CD4-positive, alpha-beta T cell treated with Interleukin-12 subunit alpha and Interleukin-12 subunit beta, for 1 hour (primary cell): Measurements from ENCODE around the gene NUDT1.

Experiments
- DNase-seq: peaks from one replicate; pipeline ENCODE4 v3.0.0-alpha.2; 2020

Gene NUDT1

DNA sequence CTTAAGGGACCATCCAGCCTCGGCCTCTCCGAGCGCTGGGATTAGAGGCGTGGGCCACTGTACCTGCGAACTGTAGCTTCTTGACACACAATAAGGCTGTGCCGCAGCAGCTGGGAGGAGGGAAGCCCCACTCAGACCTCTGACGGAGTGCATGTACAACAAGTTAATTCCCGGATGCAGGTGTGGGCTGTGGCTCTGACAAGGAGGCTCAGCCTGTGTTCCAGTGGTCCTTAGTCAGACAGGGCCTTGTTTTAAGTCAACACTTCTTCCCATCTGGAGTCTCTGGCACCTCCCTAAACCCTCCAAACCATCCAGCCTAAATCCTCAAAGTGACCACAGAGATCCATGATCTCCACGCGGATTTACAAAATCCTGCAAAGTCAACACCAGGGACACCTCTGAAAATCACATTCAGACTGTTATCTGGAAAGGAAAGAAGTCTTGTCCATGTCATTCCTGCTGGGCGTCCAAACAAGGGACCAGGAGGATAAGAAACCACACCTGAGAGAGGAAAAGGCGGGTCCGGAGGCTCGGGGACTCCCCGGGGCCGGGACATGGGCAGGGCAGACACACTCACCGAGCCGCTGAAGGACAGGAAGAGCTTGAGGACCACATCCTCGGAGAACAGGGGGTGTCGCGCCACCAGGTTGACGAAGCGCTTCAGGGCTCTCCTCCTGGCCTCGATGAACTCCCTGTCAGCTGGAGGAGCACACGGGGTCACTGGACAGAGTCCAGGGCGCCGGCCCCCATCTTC, 29.4 kb downstream of the NUDT1 start:
- no peak for DNase-seq

DNA sequence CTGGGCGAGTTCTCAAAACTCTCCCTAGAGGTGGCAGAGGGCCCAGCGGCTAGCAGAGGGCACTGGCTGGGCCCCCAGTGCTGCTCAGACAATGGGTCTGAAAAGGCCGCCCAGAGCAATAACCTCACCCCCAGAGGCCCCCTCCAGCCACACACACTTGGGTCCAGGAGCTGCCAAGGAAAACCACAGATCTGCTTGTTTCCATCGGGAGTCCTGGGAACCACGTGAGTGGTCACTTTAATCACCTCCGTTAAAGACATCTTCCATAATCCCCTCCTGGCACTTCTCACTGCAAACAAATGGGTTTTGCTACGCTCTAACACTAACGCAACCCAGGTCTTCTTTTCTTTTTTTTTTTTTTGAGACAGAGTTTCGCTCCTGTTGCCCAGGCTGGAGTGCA, 30.0 kb downstream of the NUDT1 start:
- no peak for DNase-seq

DNA sequence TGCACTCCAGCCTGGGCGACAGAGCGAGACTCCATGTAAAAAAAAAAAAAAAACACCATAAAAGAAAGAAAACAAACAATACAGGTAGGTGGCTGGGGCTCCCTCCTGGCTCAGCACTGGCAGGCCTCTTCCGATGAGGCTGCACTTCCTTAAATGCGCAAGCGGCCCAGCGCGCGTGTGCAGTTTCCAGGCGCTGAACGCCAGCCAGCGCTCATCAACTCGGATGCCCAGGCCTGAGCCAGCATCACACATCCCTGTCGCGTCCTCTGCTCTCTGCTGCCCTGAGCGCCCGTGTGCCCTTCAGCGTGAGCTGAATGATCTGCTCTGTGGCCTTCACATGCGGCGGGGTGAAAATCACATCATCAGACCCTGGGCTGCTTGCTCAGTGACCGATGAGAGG, 31.8 kb downstream of the NUDT1 start:
- DNase-seq = no peak

DNA sequence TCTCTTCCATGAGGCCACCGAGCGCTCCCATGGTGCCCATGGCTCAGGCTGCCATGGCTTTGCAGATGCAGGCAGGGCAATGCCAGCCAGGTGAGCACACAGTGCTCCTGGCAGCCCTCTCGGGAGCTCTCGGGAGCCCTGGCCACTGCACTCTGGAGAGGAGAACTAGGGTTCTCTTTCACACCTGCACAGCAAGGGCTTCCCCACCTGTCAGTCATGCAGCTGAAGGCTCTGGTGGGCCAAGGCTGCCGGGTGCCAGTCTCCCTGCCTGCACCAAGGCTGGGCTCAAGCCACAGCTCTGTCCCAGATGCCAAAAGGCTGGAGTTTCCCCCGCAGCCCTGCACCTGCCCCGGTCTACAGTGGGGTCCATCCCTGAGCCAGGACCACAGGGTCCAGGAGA, 32.6 kb downstream of the NUDT1 start:
- DNase-seq = no peak

DNA sequence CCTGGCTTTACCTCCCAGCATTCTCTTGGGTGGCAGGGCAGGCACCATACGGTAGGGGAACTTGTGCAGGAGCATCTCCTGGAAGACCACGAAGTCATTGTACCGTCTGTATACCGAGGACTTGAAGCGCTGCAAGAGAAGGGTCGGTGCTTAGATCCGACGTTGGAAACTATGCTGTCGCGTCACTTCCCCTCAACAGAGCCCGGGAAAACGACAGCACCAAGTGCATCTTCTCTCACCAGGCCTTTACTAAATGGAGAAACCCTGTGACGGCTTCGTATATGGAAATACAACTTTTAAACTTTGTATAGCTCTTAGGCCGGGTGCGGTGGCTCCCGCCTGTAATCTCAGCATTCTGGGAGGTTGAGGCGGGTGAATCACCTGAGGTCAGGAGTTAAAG, 33.1 kb downstream of the NUDT1 start:
- DNase-seq = no peak

DNA sequence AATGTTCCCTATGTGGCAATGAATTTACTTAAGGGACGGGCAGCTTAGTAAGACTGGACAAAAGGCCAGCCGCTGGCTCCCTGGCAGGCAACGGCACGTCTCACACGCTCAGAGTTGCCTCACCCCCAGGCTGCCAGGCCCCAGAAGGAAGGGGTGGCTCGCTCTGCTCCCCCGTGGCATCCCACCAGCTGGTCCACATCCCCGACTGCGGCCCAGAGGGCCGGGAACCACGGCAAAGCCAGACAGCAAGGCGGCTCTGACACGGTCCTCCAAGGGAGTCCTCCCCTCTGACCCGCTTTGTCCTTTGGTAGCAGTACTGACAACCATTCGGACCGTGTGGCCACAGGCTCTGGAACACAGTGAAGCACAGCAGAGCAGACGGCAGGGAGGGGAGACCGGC, 34.1 kb downstream of the NUDT1 start:
- no peak for DNase-seq

DNA sequence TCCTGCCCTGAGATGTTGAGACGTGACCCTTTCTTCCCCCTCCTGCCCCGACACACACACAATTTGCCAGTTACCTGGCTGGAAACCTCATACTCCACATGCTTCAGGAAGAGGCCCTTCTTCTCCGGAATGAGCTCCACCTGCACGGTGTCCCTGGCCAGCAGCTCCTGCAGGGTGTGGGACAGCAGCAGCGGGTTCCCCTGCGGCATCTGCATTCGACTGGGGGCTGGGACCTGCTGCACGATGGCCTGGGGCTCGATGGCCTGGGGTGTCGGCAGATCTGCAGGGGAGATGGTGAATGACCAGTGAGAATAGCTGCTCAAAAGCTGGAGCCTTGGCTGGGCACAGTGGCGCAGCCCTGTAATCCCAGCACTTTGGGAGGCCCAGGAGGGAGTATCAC, 36.0 kb downstream of the NUDT1 start:
- DNase-seq = no peak

DNA sequence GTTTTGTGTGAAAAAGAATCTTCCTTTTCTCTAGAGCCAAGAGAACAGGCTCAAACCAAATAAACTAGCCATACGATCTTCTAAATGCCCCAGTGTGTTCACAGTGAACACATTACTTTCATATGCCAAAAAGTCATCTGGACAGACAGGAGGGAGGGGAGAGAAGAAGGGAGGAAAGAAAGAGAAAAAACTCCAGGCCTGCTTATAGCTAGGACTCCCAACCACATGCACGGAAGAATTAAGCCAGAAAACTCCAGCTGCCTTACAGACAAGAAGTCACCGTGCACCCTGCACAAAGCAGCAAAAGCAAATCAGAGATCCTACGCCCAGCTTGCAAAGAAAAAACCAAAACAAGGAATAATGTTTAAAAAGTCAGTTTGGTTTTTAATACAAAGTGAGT, 37.9 kb downstream of the NUDT1 start:
- no peak for DNase-seq

DNA sequence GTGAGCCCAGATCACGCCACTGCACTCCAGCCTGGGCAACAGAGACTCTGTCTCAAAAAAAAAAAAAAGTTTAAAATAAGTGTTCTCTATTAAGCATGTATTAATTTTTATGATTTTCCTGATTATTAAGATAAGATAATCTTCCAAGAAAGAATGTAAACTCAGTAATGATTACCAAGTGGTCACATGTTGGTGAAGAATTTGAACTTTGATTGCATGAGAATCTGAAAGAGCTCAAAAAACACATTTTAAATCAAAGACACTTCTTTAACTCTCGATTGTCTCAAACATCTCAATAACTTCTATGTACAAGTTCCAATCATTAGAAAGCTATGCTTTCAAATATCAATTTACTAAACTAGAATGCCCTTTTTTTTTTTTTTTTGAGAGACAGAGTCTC, 38.4 kb downstream of the NUDT1 start:
- DNase-seq = no peak

DNA sequence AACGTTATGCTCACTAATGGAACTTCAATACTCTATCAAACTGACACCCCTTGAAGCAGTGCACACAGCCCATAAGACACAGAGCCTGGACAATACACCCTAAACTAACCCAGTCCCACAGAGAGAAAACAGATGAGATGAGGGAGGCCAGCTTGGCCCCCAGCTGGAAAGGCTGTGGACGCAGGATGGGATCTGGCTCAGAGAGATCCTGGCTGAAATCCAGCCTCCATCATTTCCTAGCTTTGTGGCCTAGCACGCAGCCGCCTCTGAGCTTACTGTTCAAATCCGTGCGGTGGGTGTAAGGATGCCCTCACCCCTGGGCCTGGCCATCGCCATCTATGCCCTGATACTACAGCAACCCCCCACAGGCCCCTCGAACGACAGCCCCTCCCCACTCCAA, 39.5 kb downstream of the NUDT1 start:
- DNase-seq = no peak

DNA sequence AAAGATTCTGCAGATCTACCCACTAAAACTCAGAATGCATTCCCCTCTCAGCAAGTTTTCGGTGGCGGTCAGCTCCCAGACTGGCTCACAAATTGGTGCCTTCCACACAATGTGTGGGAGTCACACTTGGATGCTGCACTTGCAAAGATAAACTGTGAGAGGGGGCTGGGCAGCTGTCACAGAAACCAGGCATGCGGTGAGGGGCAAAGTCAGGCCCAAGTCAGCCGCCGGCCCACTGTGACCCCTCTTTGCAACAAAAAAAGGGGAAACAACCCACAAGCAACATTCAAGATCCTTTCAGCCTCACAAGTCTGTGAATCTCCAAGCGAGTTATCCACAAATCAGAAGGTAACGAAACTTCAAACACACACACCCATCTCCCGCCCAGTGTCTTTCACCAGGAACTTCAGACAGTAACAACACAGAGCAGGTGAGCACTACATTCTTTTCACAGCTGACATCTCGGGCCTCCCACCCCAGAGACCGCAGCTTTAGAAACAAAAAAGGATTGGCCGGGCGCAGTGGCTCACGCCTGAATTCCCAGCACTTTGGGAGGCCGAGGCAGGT, 40.2 kb downstream of the NUDT1 start:
- DNase-seq = no peak

DNA sequence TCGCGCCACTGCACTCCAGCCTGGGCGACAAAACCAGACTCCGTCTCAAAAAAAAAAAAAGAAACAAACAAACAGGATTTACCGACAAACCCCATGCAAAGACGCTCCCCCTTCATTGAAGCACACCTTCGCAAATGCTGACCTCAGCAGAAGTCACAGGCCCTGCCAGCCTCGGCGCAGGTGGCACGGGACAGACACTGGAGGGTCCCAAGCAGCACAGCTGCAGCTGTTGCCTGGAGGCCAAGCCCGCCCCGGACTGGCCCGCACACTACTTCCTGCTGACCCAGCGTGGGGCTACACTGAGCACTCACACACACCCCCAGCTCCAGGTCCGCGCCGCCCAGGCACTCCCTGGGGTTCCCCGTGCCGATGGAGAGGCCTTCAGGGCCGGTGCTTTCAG, 41.0 kb downstream of the NUDT1 start:
- DNase-seq = no peak

DNA sequence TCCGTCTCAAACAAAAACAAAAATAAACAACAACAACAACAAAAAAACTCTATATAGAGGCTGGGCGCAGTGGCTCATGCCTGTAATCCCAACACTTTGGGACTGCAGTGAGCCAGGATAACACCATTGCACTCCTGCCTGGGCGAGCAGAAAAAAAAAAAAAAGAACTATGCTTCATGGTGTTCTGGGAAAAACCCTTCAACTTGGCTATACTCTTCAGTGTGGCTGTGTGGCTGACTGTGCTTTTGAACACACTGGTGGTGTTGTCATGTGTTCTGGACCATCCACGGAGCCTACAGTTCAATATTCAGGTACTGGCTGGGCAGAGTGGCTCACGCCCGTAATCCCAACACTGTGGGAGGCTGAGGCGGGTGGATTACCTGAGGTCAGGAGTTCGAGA, 45.7 kb downstream of the NUDT1 start:
- DNase-seq = no peak

DNA sequence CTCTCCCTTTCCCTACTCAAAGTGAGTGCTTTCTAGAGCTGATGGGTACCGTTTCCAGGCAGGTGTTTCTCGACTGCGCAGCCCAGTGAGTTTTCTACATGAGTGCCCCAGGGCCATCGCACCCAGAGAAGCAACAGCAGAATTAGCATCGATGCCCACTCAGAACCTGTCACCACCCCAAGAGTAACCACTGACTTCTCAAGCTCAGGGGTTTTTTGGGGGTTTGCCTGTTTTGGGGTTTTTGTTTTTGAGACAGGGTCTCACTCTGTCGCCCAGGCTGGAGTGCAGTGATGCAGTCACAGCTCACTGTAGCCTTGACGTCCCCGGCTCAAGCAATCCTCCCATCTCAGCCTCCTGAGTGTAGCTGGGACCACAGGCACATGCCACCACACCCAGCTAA, 46.5 kb downstream of the NUDT1 start:
- DNase-seq = no peak

DNA sequence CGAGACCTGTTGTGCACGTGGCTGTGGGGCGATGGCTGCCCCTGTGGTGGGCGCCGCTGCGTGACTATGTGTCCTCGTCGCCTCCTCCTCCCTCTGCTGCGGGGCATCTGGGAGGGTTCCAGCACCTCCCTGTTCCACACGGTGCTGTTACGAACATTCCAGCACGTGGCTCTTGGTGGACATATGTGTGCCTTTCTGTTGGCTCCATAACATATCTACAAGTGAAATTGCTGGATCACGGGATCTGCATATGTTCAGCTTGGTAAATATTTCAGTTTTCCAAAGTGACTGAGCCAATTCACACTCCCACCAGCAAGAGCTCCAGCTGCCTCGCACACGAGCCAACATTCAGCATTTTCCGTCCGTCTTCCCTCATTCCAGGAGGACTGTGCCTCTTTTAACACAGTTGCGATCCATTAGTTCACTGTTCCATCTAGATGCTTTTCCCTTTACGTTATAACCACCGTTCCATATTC, 47.1 kb downstream of the NUDT1 start:
- DNase-seq = no peak

DNA sequence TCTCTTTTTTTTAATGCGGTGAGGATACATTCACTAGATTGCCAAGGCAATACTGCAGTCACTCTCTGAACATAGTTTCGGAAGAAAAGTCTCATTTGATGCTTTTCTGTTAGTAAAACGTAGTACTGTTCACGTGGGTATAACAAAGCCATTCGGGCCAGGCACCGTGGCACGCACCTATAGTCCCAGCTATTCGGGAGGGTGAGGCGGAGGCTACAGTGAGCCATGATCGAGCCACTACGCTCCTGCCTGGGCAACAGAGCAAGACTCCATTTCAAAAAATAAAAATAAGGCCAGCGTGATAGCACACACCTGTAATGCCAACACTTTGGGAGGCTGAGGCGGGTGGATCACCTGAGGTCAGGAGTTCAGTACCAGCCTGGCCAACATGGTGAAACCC, 47.6 kb downstream of the NUDT1 start:
- DNase-seq = no peak

DNA sequence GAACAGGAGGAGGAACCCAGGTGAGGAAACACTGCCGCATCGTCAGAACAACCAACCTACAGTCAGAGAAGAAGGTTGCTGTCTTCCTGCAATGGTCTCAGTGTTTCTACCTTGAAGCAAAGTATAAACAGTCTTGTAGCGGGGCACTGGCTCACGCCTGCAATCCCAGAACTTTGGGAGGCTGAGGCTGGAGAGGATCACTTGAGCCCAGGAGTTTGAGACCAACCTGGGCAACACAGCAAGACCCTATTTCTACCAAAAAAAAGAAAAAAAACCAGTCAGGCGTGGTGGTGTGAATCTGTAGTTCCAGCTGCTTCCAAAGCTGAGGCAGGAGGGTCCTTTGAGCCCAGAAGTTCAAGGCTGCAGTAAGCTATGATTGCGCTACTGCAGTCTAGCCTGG, 48.9 kb downstream of the NUDT1 start:
- no peak for DNase-seq

DNA sequence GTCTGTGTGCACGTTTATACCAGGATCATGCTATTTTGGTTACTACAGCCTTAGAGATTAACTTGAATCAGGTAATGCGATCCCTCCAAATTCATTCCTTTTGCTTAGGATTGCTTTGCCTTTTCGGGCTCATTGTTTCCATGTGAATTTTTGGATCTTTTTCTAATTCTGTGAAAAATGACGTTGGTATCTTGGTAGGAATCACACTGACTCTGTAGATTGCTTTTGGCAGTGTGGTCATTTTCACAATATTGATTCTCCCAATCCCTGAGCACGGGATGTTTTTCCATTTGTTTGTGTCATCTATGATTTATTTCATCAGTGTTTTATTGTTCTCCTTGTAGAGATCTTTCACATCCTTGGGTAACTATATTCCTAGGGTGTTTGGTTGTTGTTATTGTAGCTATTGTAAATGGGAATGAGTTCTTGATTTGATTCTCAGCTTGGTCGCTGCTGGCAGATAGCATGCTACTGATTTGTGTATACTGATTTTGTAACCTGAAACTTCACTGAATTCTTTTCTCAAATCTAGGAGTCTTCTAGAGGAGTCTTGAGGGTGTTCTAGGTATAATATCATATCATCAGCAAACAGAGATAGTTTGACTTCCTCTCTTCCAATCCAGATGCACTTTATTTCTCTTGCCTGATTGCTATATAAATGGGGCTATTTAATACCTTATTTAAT, 54.1 kb downstream of the NUDT1 start:
- no peak for DNase-seq

DNA sequence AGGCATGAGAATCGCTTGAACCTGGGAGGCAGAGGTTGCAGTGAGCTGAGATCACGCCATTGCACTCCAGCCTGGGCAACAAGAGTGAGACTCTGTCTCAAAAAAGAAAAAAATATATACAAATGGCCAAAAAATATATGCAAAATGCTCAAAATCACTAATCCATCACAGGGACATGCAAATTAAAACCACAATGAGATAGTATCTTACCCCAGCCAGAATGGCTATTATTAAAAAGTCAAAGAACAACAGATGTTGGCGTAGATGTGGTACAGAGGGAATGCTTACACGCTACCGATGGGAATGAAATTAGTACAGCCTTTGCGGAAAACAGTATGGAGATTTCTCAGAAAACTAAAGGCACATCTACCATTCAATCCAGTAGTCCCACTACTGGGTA, 54.8 kb downstream of the NUDT1 start:
- DNase-seq = no peak

DNA sequence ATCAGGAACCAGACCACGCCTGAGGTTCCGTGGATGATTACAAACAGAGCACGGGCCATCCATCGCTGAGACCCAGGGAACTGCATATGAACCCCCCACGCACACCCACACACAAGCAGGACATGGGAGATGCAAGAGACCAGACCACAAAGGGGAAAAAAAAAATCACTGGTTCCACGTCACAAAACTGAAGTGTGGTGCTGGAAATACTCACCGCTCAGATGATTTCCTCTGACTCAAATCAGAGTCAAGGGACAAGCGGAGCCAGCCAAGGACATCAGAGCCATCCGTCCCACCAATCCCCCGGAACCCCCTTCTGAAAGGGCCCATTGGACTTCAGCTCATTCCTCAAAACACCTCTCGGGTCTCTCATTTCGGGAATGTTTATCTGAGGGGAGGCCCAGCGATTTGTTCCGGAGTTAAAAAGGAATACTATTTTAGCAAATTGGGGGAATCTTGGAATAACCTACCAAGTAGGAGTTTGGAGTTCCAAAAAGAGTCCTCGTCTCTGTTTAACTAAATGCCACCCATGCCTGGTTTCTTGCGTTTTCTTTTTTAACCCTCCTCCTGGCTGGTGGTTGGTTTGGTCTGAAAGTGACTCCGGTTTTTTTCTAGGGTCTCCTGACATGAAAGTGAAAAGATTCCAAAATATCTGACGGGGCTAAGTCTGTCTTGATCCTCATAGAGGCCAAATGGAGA, 57.3 kb downstream of the NUDT1 start:
- DNase-seq = no peak

DNA sequence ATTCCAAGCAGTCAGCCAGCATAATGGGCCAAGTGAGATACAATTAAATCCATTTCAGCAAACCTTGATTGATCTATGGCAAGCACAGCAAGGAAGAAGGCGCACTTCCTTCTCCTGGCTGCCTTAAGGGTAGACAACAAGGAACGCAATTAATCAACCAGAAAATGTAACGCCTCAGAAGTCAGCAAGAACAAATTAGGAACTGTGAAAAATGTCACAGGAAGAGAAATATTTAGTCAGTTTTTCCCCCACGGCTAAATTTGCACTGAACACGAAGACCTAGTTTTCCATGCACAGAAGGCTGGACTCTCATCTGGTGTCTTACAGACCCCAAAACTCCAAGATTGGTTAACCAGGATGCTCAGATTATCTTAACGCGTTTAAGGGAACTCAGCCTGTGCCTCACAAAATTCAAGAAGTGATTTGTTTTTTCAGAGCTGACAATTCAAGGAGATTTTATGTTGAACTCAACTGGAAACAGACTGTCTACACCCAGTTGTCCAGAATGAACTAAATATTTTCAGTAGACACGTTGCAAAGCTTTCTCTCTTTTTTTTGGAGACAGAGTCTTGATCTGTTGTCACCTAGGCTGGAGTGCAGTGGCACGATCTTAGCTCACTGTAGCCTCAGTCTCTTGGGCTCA, 58.0 kb downstream of the NUDT1 start:
- DNase-seq = no peak
